GM12873 (cell line): ENCODE results near the gene TNIP3.

ENCODE experiments used
- TF ChIP-seq, protein P1 (sequence below): IDR thresholded peaks from 2 replicates; pipeline ENCODE4 v1.5.1; 2012; ENCODE audit warnings: low read depth, mild to moderate bottlenecking, moderate library complexity, low read length, control low read depth; ENCODE audit not compliant: insufficient read depth; ENCODE audit errors: missing control alignments

TNIP3 gene

DNA sequence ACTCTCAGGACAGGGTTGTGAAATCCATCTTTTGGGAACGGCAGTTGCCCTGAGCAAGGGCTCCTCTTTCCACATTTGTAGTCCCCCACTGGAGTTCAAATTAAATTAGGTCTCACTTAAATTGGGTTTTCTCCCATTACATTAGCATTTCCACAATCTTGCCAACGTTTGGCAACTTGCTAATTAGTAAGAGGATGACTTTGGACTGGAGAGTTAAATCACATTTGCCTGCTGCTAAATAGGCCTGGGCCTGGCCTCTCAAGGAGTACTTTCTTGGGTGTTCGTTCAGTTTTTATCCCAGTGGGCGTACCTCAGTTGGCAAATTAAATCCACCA, 33.8 kb downstream of the TNIP3 start:
- TF ChIP-seq, protein P1, sequence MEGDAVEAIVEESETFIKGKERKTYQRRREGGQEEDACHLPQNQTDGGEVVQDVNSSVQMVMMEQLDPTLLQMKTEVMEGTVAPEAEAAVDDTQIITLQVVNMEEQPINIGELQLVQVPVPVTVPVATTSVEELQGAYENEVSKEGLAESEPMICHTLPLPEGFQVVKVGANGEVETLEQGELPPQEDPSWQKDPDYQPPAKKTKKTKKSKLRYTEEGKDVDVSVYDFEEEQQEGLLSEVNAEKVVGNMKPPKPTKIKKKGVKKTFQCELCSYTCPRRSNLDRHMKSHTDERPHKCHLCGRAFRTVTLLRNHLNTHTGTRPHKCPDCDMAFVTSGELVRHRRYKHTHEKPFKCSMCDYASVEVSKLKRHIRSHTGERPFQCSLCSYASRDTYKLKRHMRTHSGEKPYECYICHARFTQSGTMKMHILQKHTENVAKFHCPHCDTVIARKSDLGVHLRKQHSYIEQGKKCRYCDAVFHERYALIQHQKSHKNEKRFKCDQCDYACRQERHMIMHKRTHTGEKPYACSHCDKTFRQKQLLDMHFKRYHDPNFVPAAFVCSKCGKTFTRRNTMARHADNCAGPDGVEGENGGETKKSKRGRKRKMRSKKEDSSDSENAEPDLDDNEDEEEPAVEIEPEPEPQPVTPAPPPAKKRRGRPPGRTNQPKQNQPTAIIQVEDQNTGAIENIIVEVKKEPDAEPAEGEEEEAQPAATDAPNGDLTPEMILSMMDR: no peak

DNA sequence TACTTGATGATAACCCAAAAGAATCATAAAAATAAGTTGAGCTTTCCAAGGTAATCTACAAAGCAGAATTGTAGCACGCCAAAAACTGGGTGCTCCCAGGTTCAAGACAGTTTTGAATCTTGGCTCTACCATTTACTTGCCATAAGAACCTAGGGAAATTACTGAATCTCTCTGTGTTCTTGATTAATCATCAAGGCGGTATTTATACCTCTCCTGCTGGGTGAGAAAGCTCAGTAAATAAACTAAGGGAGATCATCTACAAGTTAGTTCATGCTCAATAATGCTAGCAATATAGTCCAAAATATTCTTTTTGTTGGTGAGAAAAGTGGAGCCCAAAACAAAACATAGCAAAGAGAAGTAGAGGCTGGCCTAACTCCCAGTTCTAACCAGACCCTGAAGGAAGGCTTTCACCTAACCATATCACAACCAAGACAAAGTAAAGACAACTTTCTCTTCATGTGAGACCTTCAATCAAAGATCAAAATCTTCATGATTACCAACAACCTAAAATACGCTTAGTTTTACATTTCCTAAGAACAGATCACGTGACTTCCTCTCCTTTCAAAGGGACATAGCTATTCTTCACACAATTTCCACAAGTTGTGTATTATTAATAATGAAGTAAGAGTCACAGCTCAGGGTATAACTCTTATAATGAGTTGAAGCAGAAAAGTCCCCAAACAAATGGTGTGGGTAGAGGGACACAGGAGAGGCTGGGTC, 34.4 kb downstream of the TNIP3 start:
- TF ChIP-seq, protein P1: no peak

DNA sequence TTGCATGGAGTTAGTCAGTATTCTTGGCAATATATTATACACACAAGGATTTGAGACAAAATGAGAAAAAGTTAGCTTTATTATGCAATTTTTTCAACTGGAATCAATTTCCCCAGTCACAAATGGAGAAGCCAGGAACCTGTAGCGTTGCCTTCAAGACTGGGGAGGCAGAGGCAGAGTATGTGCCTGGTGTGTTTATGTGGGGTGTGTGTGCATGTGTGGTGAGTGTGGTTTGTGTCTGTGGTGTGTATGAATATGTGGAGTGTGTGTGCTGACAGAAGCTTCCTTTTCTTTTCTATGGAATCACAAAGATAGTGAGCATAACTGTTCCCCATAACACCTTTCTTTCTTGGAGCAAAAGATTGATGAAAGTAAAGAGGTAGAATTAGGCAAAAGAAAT, 37.0 kb downstream of the TNIP3 start:
- TF ChIP-seq, protein P1: no peak

DNA sequence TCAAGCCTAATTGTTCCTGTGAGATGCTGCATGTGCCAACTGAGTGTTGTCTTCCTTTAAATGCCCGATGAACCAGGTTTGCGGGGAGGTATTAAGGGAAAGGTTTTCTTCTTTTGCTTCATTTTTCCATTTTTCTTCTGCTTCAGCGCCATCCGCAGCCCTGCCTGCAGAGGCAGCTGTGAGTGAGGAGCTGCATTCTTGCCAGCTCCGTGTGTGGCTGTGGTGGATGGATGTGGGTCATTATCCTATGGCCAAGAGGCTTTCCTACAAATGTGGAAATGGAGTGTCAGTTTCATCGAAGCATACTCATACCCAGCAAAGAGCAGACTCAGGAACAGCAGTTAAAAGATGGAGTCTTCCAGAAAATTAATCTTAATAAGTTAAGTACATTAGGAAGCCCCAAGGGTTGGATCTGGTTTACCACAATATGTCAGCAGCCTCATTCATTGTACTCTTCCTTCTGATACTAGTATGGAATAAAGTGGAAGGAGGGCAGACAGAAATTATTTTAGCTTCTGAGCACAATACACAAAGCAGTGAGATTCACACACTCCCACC, 37.6 kb downstream of the TNIP3 start:
- TF ChIP-seq, protein P1: no peak

DNA sequence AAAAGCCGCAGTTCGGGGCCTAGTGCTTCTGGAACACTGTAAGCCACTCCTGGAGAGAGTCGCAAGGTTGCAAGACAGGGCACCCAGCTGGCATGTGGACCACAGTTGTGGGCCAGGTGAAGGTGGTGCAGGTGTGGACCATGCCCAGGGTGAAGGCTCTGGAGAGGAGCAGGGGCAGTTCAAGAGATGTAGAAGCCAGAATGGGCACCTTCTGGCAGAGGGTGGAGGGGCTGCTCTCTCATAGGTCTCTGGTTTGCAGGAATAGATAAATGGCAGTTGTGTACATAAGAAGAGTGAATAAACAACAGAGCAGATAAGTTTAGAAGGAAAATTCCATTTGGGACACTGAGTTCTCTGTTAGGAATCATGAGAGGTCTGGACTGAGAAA, 38.6 kb downstream of the TNIP3 start:
- TF ChIP-seq, protein P1: no peak

DNA sequence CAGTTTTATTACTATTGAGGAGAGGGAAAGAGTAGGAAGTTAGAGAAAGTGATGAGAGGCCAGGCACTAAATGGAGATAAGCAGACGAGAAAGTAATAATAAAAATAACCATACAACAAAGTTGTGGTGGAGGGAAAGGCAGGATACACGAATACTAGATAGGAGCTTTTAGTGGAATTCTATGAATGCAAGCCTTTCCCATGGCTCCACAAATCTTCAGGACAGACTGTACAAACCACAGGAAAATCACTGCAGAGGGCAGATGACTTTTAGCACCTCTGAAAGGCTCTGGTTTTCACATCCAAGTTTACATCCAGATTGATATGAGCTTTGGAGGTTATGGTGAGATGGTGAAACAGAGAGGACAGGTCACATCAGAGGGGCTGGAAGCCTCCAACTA, 41.5 kb downstream of the TNIP3 start:
- TF ChIP-seq, protein P1: no peak

DNA sequence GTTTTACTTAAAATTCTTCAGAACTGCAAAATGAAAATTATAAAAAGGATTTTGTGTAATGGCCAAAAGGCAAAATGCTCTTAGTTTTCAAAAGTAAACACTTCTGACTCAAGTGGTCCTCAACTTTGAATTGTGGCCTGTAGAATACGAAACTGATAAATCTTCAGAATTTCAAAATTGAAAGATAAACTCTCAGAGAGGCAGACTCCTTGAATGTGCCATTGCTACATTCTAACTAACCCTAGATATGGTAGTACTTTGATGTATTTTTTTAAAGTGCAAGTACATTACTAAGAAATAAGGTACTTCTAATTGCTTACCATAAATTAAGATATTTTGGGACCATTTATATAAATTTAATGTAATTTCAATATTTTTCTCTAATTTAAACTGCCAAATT, 44.4 kb downstream of the TNIP3 start:
- TF ChIP-seq, protein P1: no peak

DNA sequence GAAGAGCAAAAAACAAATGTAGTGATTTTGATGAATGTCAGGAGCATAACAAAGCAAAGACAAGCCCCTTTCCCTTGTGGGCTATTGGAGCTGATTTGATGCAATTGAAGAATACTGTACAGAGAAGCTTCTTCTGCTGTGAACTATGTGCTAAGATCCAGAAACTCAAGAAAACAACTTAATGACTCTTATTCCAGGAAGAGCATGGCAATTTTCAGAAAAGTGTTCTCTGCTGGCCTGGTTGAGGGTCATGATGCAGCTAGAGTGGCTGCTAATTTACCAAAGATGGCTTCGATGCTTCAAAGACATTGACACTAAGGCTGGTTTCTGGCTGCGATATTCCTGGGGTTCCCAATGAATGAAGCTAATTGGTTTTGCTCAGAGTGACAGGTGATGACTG, 45.8 kb downstream of the TNIP3 start:
- TF ChIP-seq, protein P1: no peak
